SK-N-SH treated with all-trans-retinoic acid at 6 μM for 48 hours (cell line): ENCODE measurements around the gene PAX5.

Experiments
- ATAC-seq: fragments of 200-7000 bp; cut with Tn5 transposase; 3 replicates; pipeline ENCODE4 v1.9.1; 2020; ENCODE audit warnings: mild to moderate bottlenecking, moderate library complexity
- ARNTL ChIP-seq: fragments of 450-650 bp; formaldehyde crosslinking; IDR thresholded peaks from 2 replicates; pipeline ENCODE4 v1.5.0; 2020; ENCODE audit warnings: low read depth, mild to moderate bottlenecking, moderate library complexity, borderline replicate concordance
- BACH2 ChIP-seq: fragments of 250-450 bp; sonication (Bioruptor Pico); IDR thresholded peaks from 2 replicates; pipeline ENCODE4 v1.9.0; 2021; ENCODE audit warnings: mild to moderate bottlenecking, borderline replicate concordance
- CREB5 ChIP-seq: fragments of 250-450 bp; sonication (Bioruptor Pico); IDR thresholded peaks from 2 replicates; pipeline ENCODE4 v1.5.1; 2020; ENCODE audit warnings: low read depth, mild to moderate bottlenecking, moderate library complexity
- CSDC2 ChIP-seq: fragments of 250-450 bp; sonication (Bioruptor Pico); IDR thresholded peaks from 2 replicates; pipeline ENCODE4 v1.5.0; 2020; ENCODE audit warnings: mild to moderate bottlenecking, moderate library complexity
- CSRNP3 ChIP-seq: fragments of 250-450 bp; sonication (Bioruptor Pico); IDR thresholded peaks from 2 replicates; pipeline ENCODE4 v1.5.1; 2021; ENCODE audit warnings: mild to moderate bottlenecking, moderate library complexity
- ESRRG ChIP-seq: fragments of 250-450 bp; sonication (Bioruptor Pico); IDR thresholded peaks from 2 replicates; pipeline ENCODE4 v1.6.1; 2021; ENCODE audit warnings: mild to moderate bottlenecking
- GLIS3 ChIP-seq: fragments of 250-450 bp; sonication (Bioruptor Pico); IDR thresholded peaks from 2 replicates; pipeline ENCODE4 v1.5.0; 2020; ENCODE audit warnings: mild to moderate bottlenecking, moderate library complexity
- ISL1 ChIP-seq: fragments of 250-450 bp; sonication (Bioruptor Pico); IDR thresholded peaks from 2 replicates; pipeline ENCODE4 v2.1.2; 2022; ENCODE audit warnings: mild to moderate bottlenecking, moderate library complexity
- PPARA ChIP-seq: fragments of 250-450 bp; sonication (Bioruptor Pico); IDR thresholded peaks from 2 replicates; pipeline ENCODE4 v1.5.0; 2020; ENCODE audit warnings: mild to moderate bottlenecking, borderline replicate concordance
- RARB ChIP-seq: fragments of 250-450 bp; sonication (Bioruptor Pico); IDR thresholded peaks from 2 replicates; pipeline ENCODE4 v1.8.0; 2021; ENCODE audit warnings: mild to moderate bottlenecking, moderate library complexity
- SNAI2 ChIP-seq: fragments of 250-450 bp; sonication (Bioruptor Pico); IDR thresholded peaks from 2 replicates; pipeline ENCODE4 v1.5.0; 2020; ENCODE audit warnings: mild to moderate bottlenecking, moderate library complexity
- TCF4 ChIP-seq: fragments of 250-450 bp; sonication (Bioruptor Pico); IDR thresholded peaks from 2 replicates; pipeline ENCODE4 v1.8.0; 2021; ENCODE audit warnings: mild to moderate bottlenecking, moderate library complexity, borderline replicate concordance
- TOX ChIP-seq: fragments of 250-450 bp; sonication (Bioruptor Pico); IDR thresholded peaks from 2 replicates; pipeline ENCODE4 v1.8.0; 2021; ENCODE audit warnings: mild to moderate bottlenecking, moderate library complexity, borderline replicate concordance
- ZFP3 ChIP-seq: fragments of 250-450 bp; sonication (Bioruptor Pico); IDR thresholded peaks from 2 replicates; pipeline ENCODE4 v1.5.0; 2020; ENCODE audit warnings: mild to moderate bottlenecking, moderate library complexity
- ZNF565 ChIP-seq: fragments of 450-650 bp; formaldehyde crosslinking; conservative IDR thresholded peaks from 2 replicates; pipeline ENCODE4 v1.5.0; 2020; ENCODE audit warnings: low read depth, mild to moderate bottlenecking, moderate library complexity
- ZNF70 ChIP-seq: fragments of 450-650 bp; formaldehyde crosslinking; IDR thresholded peaks from 2 replicates; pipeline ENCODE4 v1.5.0; 2020; ENCODE audit warnings: mild to moderate bottlenecking, moderate library complexity
- ZNF8 ChIP-seq: fragments of 450-650 bp; formaldehyde crosslinking; IDR thresholded peaks from 2 replicates; pipeline ENCODE4 v1.5.0; 2020; ENCODE audit warnings: mild to moderate bottlenecking, moderate library complexity
- TF ChIP-seq, protein P1 (sequence below): fragments of 250-450 bp; sonication (Bioruptor Pico); IDR thresholded peaks from 2 replicates; pipeline ENCODE4 v1.5.0; 2020; ENCODE audit warnings: mild to moderate bottlenecking, moderate library complexity
- TF ChIP-seq, protein P2 (sequence below): fragments of 250-450 bp; sonication (Bioruptor Pico); IDR thresholded peaks from 2 replicates; pipeline ENCODE4 v1.8.0; 2020; ENCODE audit warnings: mild to moderate bottlenecking, moderate library complexity, borderline replicate concordance
- TF ChIP-seq, protein P3 (sequence below): fragments of 250-450 bp; sonication (Bioruptor Pico); IDR thresholded peaks from 2 replicates; pipeline ENCODE4 v1.8.0; 2021; ENCODE audit warnings: low read depth, mild to moderate bottlenecking, moderate library complexity, borderline replicate concordance

Gene PAX5

DNA sequence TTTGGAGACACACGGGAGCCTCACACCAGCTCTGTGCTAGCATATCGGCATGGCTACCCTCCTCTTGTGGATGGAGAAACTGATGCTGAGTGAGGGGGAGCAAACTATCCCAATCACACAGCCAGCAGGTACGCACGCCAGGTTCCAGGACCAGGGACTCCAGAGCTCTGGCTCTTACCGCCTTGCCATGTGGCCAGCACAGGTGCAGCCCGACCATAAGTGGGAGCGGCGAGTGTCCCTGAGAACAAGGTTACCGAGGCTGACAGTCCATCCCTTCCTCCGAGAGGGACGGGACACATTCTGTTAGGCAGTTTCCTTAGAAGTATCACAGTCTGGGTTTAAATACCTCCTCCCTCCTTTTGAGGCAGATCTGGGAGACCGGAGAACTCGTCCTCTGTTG lies 86.0 kb downstream of the PAX5 start (continued):
- TF ChIP-seq, protein P1, sequence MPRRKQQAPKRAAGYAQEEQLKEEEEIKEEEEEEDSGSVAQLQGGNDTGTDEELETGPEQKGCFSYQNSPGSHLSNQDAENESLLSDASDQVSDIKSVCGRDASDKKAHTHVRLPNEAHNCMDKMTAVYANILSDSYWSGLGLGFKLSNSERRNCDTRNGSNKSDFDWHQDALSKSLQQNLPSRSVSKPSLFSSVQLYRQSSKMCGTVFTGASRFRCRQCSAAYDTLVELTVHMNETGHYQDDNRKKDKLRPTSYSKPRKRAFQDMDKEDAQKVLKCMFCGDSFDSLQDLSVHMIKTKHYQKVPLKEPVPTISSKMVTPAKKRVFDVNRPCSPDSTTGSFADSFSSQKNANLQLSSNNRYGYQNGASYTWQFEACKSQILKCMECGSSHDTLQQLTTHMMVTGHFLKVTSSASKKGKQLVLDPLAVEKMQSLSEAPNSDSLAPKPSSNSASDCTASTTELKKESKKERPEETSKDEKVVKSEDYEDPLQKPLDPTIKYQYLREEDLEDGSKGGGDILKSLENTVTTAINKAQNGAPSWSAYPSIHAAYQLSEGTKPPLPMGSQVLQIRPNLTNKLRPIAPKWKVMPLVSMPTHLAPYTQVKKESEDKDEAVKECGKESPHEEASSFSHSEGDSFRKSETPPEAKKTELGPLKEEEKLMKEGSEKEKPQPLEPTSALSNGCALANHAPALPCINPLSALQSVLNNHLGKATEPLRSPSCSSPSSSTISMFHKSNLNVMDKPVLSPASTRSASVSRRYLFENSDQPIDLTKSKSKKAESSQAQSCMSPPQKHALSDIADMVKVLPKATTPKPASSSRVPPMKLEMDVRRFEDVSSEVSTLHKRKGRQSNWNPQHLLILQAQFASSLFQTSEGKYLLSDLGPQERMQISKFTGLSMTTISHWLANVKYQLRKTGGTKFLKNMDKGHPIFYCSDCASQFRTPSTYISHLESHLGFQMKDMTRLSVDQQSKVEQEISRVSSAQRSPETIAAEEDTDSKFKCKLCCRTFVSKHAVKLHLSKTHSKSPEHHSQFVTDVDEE (CRISPR knock-in tag), result no peak
- TF ChIP-seq ZNF8 (no peak), ZNF70 (CRISPR knock-in tag) (no peak)

GRCh38 chr9:36946653-36947052 lies 87.4 kb downstream of the PAX5 start:
- no peak for ATAC-seq
- no peak for TF ChIP-seq RARB (CRISPR knock-in tag)
- no peak for TF ChIP-seq ZNF565
- TF ChIP-seq, protein P1 (CRISPR knock-in tag), result no peak
- no peak for TF ChIP-seq CSRNP3 (CRISPR knock-in tag)
- no peak for TF ChIP-seq PPARA
- TF ChIP-seq TCF4 (CRISPR knock-in tag), result no peak
- no peak for TF ChIP-seq ESRRG (CRISPR knock-in tag)
- TF ChIP-seq CREB5 (CRISPR knock-in tag), result no peak
- no peak for TF ChIP-seq BACH2 (CRISPR knock-in tag)
- TF ChIP-seq, protein P2, sequence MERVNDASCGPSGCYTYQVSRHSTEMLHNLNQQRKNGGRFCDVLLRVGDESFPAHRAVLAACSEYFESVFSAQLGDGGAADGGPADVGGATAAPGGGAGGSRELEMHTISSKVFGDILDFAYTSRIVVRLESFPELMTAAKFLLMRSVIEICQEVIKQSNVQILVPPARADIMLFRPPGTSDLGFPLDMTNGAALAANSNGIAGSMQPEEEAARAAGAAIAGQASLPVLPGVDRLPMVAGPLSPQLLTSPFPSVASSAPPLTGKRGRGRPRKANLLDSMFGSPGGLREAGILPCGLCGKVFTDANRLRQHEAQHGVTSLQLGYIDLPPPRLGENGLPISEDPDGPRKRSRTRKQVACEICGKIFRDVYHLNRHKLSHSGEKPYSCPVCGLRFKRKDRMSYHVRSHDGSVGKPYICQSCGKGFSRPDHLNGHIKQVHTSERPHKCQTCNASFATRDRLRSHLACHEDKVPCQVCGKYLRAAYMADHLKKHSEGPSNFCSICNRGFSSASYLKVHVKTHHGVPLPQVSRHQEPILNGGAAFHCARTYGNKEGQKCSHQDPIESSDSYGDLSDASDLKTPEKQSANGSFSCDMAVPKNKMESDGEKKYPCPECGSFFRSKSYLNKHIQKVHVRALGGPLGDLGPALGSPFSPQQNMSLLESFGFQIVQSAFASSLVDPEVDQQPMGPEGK (CRISPR knock-in tag), result no peak
- no peak for TF ChIP-seq CSDC2 (CRISPR knock-in tag)
- TF ChIP-seq ZFP3 (CRISPR knock-in tag), result no peak
- TF ChIP-seq, protein P3, sequence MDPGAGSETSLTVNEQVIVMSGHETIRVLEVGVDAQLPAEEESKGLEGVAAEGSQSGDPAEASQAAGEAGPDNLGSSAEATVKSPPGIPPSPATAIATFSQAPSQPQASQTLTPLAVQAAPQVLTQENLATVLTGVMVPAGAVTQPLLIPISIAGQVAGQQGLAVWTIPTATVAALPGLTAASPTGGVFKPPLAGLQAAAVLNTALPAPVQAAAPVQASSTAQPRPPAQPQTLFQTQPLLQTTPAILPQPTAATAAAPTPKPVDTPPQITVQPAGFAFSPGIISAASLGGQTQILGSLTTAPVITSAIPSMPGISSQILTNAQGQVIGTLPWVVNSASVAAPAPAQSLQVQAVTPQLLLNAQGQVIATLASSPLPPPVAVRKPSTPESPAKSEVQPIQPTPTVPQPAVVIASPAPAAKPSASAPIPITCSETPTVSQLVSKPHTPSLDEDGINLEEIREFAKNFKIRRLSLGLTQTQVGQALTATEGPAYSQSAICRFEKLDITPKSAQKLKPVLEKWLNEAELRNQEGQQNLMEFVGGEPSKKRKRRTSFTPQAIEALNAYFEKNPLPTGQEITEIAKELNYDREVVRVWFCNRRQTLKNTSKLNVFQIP (CRISPR knock-in tag), result no peak
- no peak for TF ChIP-seq ISL1 (CRISPR knock-in tag)
- no peak for TF ChIP-seq GLIS3 (CRISPR knock-in tag)
- TF ChIP-seq ZNF70 (CRISPR knock-in tag), result no peak
- no peak for TF ChIP-seq ARNTL (CRISPR knock-in tag)
- no peak for TF ChIP-seq TOX (CRISPR knock-in tag)
- TF ChIP-seq SNAI2, result no peak
